ENCODE results near the gene POLN.

- TF ChIP-seq CTCF (IDR thresholded peaks at IDR 0.05; ENCODE audit: low read length): no peak
- no peak for TF ChIP-seq EZH2 (IDR thresholded peaks at IDR 0.05; ENCODE audit: borderline replicate concordance, low read length)
These were observed 182.0 kb downstream of the POLN start for GRCh38 chr4:2059726-2060602.
